Measurements from ENCODE around the gene PSMD13.
A peak's percentile ranks its signal among the peaks of the same experiment; 100 is the strongest.

The PSMD13 gene

GRCh38 chr11:202490-202889 lies 34.3 kb upstream of the PSMD13 start:
- DNase-seq (ENCODE audit: low read depth), result no peak
- no peak for TF ChIP-seq CTCF (IDR thresholded peaks at IDR 0.05; ENCODE audit: insufficient read depth, low read depth, low read length, missing control alignments)
- H3K4me3 ChIP-seq (ENCODE audit: low read depth, low read length), result no peak overlapping the region

- H3K4me3 ChIP-seq (ENCODE audit: low read depth, low read length), result no peak overlapping the region
- peak; percentile 1 for DNase-seq (ENCODE audit: low read depth)
- no peak for TF ChIP-seq CTCF (IDR thresholded peaks at IDR 0.05; ENCODE audit: insufficient read depth, low read depth, low read length, missing control alignments)
Measured at GRCh38 chr11:203056-203944, 33.5 kb upstream of the PSMD13 start.

GRCh38 chr11:203945-204586 lies 32.7 kb upstream of the PSMD13 start:
- no peak overlapping the region for H3K4me3 ChIP-seq (ENCODE audit: low read depth, low read length)
- no peak for TF ChIP-seq CTCF (IDR thresholded peaks at IDR 0.05; ENCODE audit: insufficient read depth, low read depth, low read length, missing control alignments)
- DNase-seq (ENCODE audit: low read depth), result peak; percentile 1

- TF ChIP-seq CTCF (IDR thresholded peaks at IDR 0.05; ENCODE audit: insufficient read depth, low read depth, low read length, missing control alignments), result no peak
- no peak overlapping the region for H3K4me3 ChIP-seq (ENCODE audit: low read depth, low read length)
Measured at GRCh38 chr11:204587-205109, 32.1 kb upstream of the PSMD13 start.

GRCh38 chr11:205221-206001 lies 31.4 kb upstream of the PSMD13 start:
- H3K4me3 ChIP-seq (ENCODE audit: low read depth, low read length), result no peak overlapping the region
- no peak for TF ChIP-seq CTCF (IDR thresholded peaks at IDR 0.05; ENCODE audit: insufficient read depth, low read depth, low read length, missing control alignments)
- peak; percentile 0 for DNase-seq (ENCODE audit: low read depth)

More at GRCh38 chr11:204587-205109, 32.1 kb upstream of the PSMD13 start:
- DNase-seq (ENCODE audit: low read depth), result peak; percentile 1

- peak; percentile 8 for DNase-seq (ENCODE audit: low read depth)
- H3K4me3 ChIP-seq (ENCODE audit: low read depth, low read length), result peak overlapping the region; percentile 94
- no peak for TF ChIP-seq CTCF (IDR thresholded peaks at IDR 0.05; ENCODE audit: insufficient read depth, low read depth, low read length, missing control alignments)
Measured at GRCh38 chr11:206002-206384, 30.8 kb upstream of the PSMD13 start.

Measured in GM12865 (cell line).